Stimulated activated CD8-positive, alpha-beta memory T cell treated with anti-CD3 and anti-CD28 coated beads, Interleukin-12 subunit alpha, Interleukin-12 subunit beta, amount 100 ng/mL, for 24 hours (primary cell): ENCODE measurements around the gene VWA7.

Experiments
- DNase-seq: peaks from one replicate; pipeline ENCODE4 v3.0.0-alpha.2; 2020; ENCODE audit errors: extremely low read depth

The VWA7 gene

GRCh38 chr6:31758281-31758680 lies 18.8 kb downstream of the VWA7 start:
- no peak for DNase-seq

- no peak for DNase-seq
These were observed 24.3 kb downstream of the VWA7 start for GRCh38 chr6:31752739-31753319.

- no peak for DNase-seq
These were observed 26.6 kb downstream of the VWA7 start for GRCh38 chr6:31750411-31751022.

GRCh38 chr6:31749301-31750036 lies 27.7 kb downstream of the VWA7 start:
- DNase-seq = no peak

- no peak for DNase-seq
These were observed 32.7 kb downstream of the VWA7 start for GRCh38 chr6:31744422-31744821.

GRCh38 chr6:31742894-31743293 lies 34.2 kb downstream of the VWA7 start:
- no peak for DNase-seq

- DNase-seq = no peak
These were observed 35.3 kb downstream of the VWA7 start for GRCh38 chr6:31741815-31742214.

- DNase-seq = no peak
These were observed 36.5 kb downstream of the VWA7 start for GRCh38 chr6:31740397-31741223.

- DNase-seq = peak; percentile 84
These were observed 37.3 kb downstream of the VWA7 start, which contains the start of gene MSH5 for GRCh38 chr6:31739639-31740396. Gene MSH5 (plus strand): TSS chr6:31740005. CDS start chr6:31740467, 462 bp downstream.

- DNase-seq = peak; percentile 37
These were observed 38.8 kb downstream of the VWA7 start for GRCh38 chr6:31737991-31738979.

GRCh38 chr6:31737315-31737990 lies 39.7 kb downstream of the VWA7 start:
- DNase-seq = no peak

GRCh38 chr6:31736768-31737314 lies 40.3 kb downstream of the VWA7 start:
- DNase-seq = no peak

GRCh38 chr6:31736021-31736767 lies 40.9 kb downstream of the VWA7 start, which contains the start of gene CLIC1:
Gene CLIC1 (minus strand): TSS chr6:31736530. CDS start chr6:31736300, 230 bp downstream.
- peak; percentile 49 for DNase-seq

- no peak for DNase-seq
These were observed 42.2 kb downstream of the VWA7 start for GRCh38 chr6:31734821-31735406.

- no peak for DNase-seq
These were observed 42.8 kb downstream of the VWA7 start for GRCh38 chr6:31734247-31734820.

- no peak for DNase-seq
These were observed 43.4 kb downstream of the VWA7 start for GRCh38 chr6:31733734-31734133.

- DNase-seq = no peak
These were observed 45.1 kb downstream of the VWA7 start for GRCh38 chr6:31732029-31732428.

GRCh38 chr6:31730631-31731086 lies 46.5 kb downstream of the VWA7 start:
- no peak for DNase-seq
